ENCODE measurements around the gene MAGEA9.
"Not testable (repeated sequence)": the region's sequence is repeated elsewhere in the genome, so short reads cannot be mapped to it uniquely, and the experiment has no call there.

The MAGEA9 gene

GRCh38 chrX:149770344-149770743, 11.4 kb upstream of the MAGEA9 start:
- H3K4me1 ChIP-seq (ENCODE audit: control insufficient read depth, insufficient read depth, low read length); H3K9ac ChIP-seq (ENCODE audit: low read depth, low read length); H3K27me3 ChIP-seq (ENCODE audit: control insufficient read depth, insufficient read depth, low read length); H3K9me3 ChIP-seq (replicated peaks; ENCODE audit: low read length); H3K36me3 ChIP-seq (ENCODE audit: insufficient read depth, low read length); H3K4me3 ChIP-seq (ENCODE audit: low read length); H3K4me2 ChIP-seq (ENCODE audit: low read length): not testable (repeated sequence)

- not testable (repeated sequence) for H3K4me1 ChIP-seq (ENCODE audit: control insufficient read depth, insufficient read depth, low read length); H3K4me2 ChIP-seq (ENCODE audit: low read length); H3K36me3 ChIP-seq (ENCODE audit: insufficient read depth, low read length); H3K9ac ChIP-seq (ENCODE audit: low read depth, low read length); H3K9me3 ChIP-seq (replicated peaks; ENCODE audit: low read length); H3K4me3 ChIP-seq (ENCODE audit: low read length); H3K27me3 ChIP-seq (ENCODE audit: control insufficient read depth, insufficient read depth, low read length)
These were observed 8.7 kb upstream of the MAGEA9 start for GRCh38 chrX:149773026-149773425.

- H3K4me1 ChIP-seq (ENCODE audit: control insufficient read depth, insufficient read depth, low read length); H3K9me3 ChIP-seq (replicated peaks; ENCODE audit: low read length); H3K4me2 ChIP-seq (ENCODE audit: low read length); H3K36me3 ChIP-seq (ENCODE audit: insufficient read depth, low read length); H3K4me3 ChIP-seq (ENCODE audit: low read length); H3K27me3 ChIP-seq (ENCODE audit: control insufficient read depth, insufficient read depth, low read length); H3K9ac ChIP-seq (ENCODE audit: low read depth, low read length): not testable (repeated sequence)
These were observed 8.0 kb upstream of the MAGEA9 start, which contains the start of gene HSFX1 for GRCh38 chrX:149773768-149774167. TSS of gene HSFX1 (plus strand) at chrX:149774068. CDS start at chrX:149774682, 614 bp downstream.

GRCh38 chrX:149777999-149778398, 3.7 kb upstream of the MAGEA9 start:
- H3K4me1 ChIP-seq (ENCODE audit: control insufficient read depth, insufficient read depth, low read length); H3K9me3 ChIP-seq (replicated peaks; ENCODE audit: low read length); H3K36me3 ChIP-seq (ENCODE audit: insufficient read depth, low read length); H3K4me2 ChIP-seq (ENCODE audit: low read length); H3K9ac ChIP-seq (ENCODE audit: low read depth, low read length); H3K27me3 ChIP-seq (ENCODE audit: control insufficient read depth, insufficient read depth, low read length); H3K4me3 ChIP-seq (ENCODE audit: low read length): not testable (repeated sequence)

GRCh38 chrX:149795531-149795930, 13.8 kb downstream of the MAGEA9 start:
- H3K36me3 ChIP-seq (ENCODE audit: insufficient read depth, low read length); H3K4me1 ChIP-seq (ENCODE audit: control insufficient read depth, insufficient read depth, low read length); H3K4me3 ChIP-seq (ENCODE audit: low read length); H3K9ac ChIP-seq (ENCODE audit: low read depth, low read length); H3K4me2 ChIP-seq (ENCODE audit: low read length); H3K9me3 ChIP-seq (replicated peaks; ENCODE audit: low read length); H3K27me3 ChIP-seq (ENCODE audit: control insufficient read depth, insufficient read depth, low read length): not testable (repeated sequence)

- Histone ChIP-seq H3K36me3 (ENCODE audit: insufficient read depth, low read length) (no peaks in the 10 kb centered on the region), H3K9me3 (replicated peaks; ENCODE audit: low read length) (no peaks in the 10 kb centered on the region), H3K27me3 (ENCODE audit: control insufficient read depth, insufficient read depth, low read length) (no peaks in the 10 kb centered on the region), H3K9ac (ENCODE audit: low read depth, low read length) (no peak overlapping the region), H3K4me3 (ENCODE audit: low read length) (no peak overlapping the region), H3K4me1 (ENCODE audit: control insufficient read depth, insufficient read depth, low read length) (no peaks in the 10 kb centered on the region), H3K4me2 (ENCODE audit: low read length) (no peak overlapping the region)
These were observed 17.5 kb downstream of the MAGEA9 start for GRCh38 chrX:149799095-149799714.

GRCh38 chrX:149799938-149800337, 18.2 kb downstream of the MAGEA9 start:
- Histone ChIP-seq H3K36me3 (ENCODE audit: insufficient read depth, low read length) (no peaks in the 10 kb centered on the region), H3K4me3 (ENCODE audit: low read length) (no peak overlapping the region), H3K4me2 (ENCODE audit: low read length) (no peak overlapping the region), H3K9ac (ENCODE audit: low read depth, low read length) (no peak overlapping the region), H3K4me1 (ENCODE audit: control insufficient read depth, insufficient read depth, low read length) (no peaks in the 10 kb centered on the region), H3K27me3 (ENCODE audit: control insufficient read depth, insufficient read depth, low read length) (no peaks in the 10 kb centered on the region), H3K9me3 (replicated peaks; ENCODE audit: low read length) (no peaks in the 10 kb centered on the region)

- no peak overlapping the region for H3K4me2 ChIP-seq (ENCODE audit: low read length)
These were observed 21.8 kb downstream of the MAGEA9 start for GRCh38 chrX:149803458-149804062.

GRCh38 chrX:149804102-149804501, 22.4 kb downstream of the MAGEA9 start:
- no peaks in the 10 kb centered on the region for H3K27me3 ChIP-seq (ENCODE audit: control insufficient read depth, insufficient read depth, low read length)
- H3K4me3 ChIP-seq (ENCODE audit: low read length): no peak overlapping the region
- H3K9ac ChIP-seq (ENCODE audit: low read depth, low read length): no peak overlapping the region
- no peak overlapping the region for H3K4me2 ChIP-seq (ENCODE audit: low read length)
- no peaks in the 10 kb centered on the region for H3K36me3 ChIP-seq (ENCODE audit: insufficient read depth, low read length)
- no peaks in the 10 kb centered on the region for H3K9me3 ChIP-seq (replicated peaks; ENCODE audit: low read length)
- H3K4me1 ChIP-seq (ENCODE audit: control insufficient read depth, insufficient read depth, low read length): no peaks in the 10 kb centered on the region

More at GRCh38 chrX:149803458-149804062, 21.8 kb downstream of the MAGEA9 start:
- Histone ChIP-seq H3K4me1 (ENCODE audit: control insufficient read depth, insufficient read depth, low read length) (no peaks in the 10 kb centered on the region), H3K9me3 (replicated peaks; ENCODE audit: low read length) (no peaks in the 10 kb centered on the region), H3K36me3 (ENCODE audit: insufficient read depth, low read length) (no peaks in the 10 kb centered on the region), H3K27me3 (ENCODE audit: control insufficient read depth, insufficient read depth, low read length) (no peaks in the 10 kb centered on the region), H3K4me3 (ENCODE audit: low read length) (no peak overlapping the region), H3K9ac (ENCODE audit: low read depth, low read length) (no peak overlapping the region)

- Histone ChIP-seq H3K9ac (ENCODE audit: low read depth, low read length) (no peak overlapping the region), H3K27me3 (ENCODE audit: control insufficient read depth, insufficient read depth, low read length) (no peaks in the 10 kb centered on the region), H3K4me2 (ENCODE audit: low read length) (no peak overlapping the region), H3K36me3 (ENCODE audit: insufficient read depth, low read length) (no peaks in the 10 kb centered on the region), H3K9me3 (replicated peaks; ENCODE audit: low read length) (no peaks in the 10 kb centered on the region), H3K4me1 (ENCODE audit: control insufficient read depth, insufficient read depth, low read length) (no peaks in the 10 kb centered on the region), H3K4me3 (ENCODE audit: low read length) (no peak overlapping the region)
These were observed 26.2 kb downstream of the MAGEA9 start for GRCh38 chrX:149807747-149808458.

GRCh38 chrX:149818652-149819051, 36.9 kb downstream of the MAGEA9 start:
- H3K9me3 ChIP-seq (replicated peaks; ENCODE audit: low read length): no peaks in the 10 kb centered on the region
- no peak overlapping the region for H3K4me2 ChIP-seq (ENCODE audit: low read length)
- H3K4me3 ChIP-seq (ENCODE audit: low read length): no peak overlapping the region
- no peak overlapping the region for H3K9ac ChIP-seq (ENCODE audit: low read depth, low read length)
- no peaks in the 10 kb centered on the region for H3K4me1 ChIP-seq (ENCODE audit: control insufficient read depth, insufficient read depth, low read length)
- no peaks in the 10 kb centered on the region for H3K27me3 ChIP-seq (ENCODE audit: control insufficient read depth, insufficient read depth, low read length)
- no peaks in the 10 kb centered on the region for H3K36me3 ChIP-seq (ENCODE audit: insufficient read depth, low read length)

GRCh38 chrX:149819371-149819770, 37.6 kb downstream of the MAGEA9 start:
- Histone ChIP-seq H3K36me3 (ENCODE audit: insufficient read depth, low read length) (no peaks in the 10 kb centered on the region), H3K4me3 (ENCODE audit: low read length) (no peak overlapping the region), H3K4me1 (ENCODE audit: control insufficient read depth, insufficient read depth, low read length) (no peaks in the 10 kb centered on the region), H3K9me3 (replicated peaks; ENCODE audit: low read length) (no peaks in the 10 kb centered on the region), H3K9ac (ENCODE audit: low read depth, low read length) (no peak overlapping the region), H3K27me3 (ENCODE audit: control insufficient read depth, insufficient read depth, low read length) (no peaks in the 10 kb centered on the region), H3K4me2 (ENCODE audit: low read length) (no peak overlapping the region)
